ENCODE measurements around the gene ENOSF1.

DNA sequence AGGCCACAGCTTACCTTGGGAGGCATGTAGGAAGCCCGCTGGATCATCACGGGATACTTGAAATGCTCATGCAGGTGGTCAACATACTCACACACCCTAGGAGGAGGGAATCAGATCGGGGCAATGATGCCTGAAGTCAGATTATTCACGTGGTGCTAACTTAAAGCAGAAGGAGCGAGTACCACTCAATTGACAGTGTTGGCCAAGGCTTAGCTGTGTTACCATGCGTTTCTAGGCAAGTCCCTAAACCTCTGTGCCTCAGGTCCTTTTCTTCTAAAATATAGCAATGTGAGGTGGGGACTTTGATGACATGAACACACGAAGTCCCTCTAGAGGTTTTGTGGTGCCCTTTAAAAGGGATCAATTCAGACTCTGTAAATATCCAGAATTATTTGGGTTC lies 37.1 kb downstream of the ENOSF1 start:
- TF ChIP-seq, protein P1, sequence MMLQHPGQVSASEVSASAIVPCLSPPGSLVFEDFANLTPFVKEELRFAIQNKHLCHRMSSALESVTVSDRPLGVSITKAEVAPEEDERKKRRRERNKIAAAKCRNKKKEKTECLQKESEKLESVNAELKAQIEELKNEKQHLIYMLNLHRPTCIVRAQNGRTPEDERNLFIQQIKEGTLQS (CRISPR knock-in tag; conservative IDR thresholded peaks at IDR 0.05): no peak
- TF ChIP-seq, protein P2, sequence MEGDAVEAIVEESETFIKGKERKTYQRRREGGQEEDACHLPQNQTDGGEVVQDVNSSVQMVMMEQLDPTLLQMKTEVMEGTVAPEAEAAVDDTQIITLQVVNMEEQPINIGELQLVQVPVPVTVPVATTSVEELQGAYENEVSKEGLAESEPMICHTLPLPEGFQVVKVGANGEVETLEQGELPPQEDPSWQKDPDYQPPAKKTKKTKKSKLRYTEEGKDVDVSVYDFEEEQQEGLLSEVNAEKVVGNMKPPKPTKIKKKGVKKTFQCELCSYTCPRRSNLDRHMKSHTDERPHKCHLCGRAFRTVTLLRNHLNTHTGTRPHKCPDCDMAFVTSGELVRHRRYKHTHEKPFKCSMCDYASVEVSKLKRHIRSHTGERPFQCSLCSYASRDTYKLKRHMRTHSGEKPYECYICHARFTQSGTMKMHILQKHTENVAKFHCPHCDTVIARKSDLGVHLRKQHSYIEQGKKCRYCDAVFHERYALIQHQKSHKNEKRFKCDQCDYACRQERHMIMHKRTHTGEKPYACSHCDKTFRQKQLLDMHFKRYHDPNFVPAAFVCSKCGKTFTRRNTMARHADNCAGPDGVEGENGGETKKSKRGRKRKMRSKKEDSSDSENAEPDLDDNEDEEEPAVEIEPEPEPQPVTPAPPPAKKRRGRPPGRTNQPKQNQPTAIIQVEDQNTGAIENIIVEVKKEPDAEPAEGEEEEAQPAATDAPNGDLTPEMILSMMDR (IDR thresholded peaks at IDR 0.05): no peak

Data from WTC11 (cell line).